ENCODE measurements around the gene TSTD2. TPM values are rescaled to one million over a fixed set of nuclear protein-coding genes. Genes with fewer than 3 reads are reported as not detected.

Gene TSTD2
- total RNA-seq, 1 donor from 2014 or later, result 14.4 TPM

Other genes starting within 250 kb of the TSTD2 start
- 15.7 and 16.6 TPM in 2 replicates for gene TDRD7, start 221.3 kb downstream of the TSTD2 start, total RNA-seq
- gene TMOD1, start 131.7 kb downstream of the TSTD2 start, total RNA-seq, result 1.6 and 2.1 TPM in 2 replicates
- gene NCBP1, start 453 bp upstream of the TSTD2 start, total RNA-seq, result 40.5 and 42.6 TPM in 2 replicates
- 12.5 and 15.2 TPM in 2 replicates for gene XPA, start 64.0 kb upstream of the TSTD2 start, total RNA-seq
- not detected in 2 replicates for gene FOXE1, start 219.9 kb upstream of the TSTD2 start, total RNA-seq